ENCODE data around the gene TRAF5. TPM values are rescaled to one million over a fixed set of nuclear protein-coding genes. Genes with fewer than 3 reads are reported as not detected.

TRAF5 gene
- total RNA-seq, 6 experiments from 2014 or later: 0.59 to 3.6 (median 1.6) TPM

DNA sequence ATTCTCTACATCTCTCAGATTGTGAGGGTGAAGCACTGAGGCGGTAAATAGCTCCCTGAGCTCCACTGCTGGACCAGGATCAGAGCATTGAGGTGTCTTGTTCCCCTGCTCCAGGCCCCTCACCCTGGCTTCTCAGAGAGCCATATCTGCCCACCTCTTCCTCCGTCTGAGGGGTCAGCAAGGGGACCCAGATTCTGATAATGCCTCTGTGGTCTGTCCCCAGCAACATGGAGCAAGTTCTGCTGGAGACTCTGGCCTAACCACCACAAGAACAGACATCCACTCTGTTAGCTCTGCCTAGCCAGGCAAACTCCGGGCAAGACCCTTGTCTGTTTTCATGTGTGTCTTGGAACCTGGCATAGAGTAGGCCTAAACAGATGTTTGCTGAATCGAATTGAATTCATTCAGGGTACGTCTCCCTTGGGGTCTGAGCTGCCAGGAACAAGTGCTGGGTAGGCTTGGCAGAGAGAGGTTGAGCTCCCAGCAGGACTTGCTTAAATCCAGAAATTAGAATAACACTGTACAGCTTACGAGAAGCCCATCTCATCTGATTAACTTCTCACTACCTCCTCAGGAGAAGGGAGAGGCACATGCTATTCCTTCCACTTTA lies 2.3 kb downstream of the TRAF5 start:
- intact Hi-C loops (cut with DNase I): loop anchor here in 1 of 2 donors (10.0 kb wide), 1 partner anchor 326 kb away; no protein-coding TSS in a partner anchor
- no peak for TF ChIP-seq POLR2A (IDR thresholded peaks at IDR 0.05)
- no peak for TF ChIP-seq CTCF (IDR thresholded peaks at IDR 0.05)
- Histone ChIP-seq H3K4me1 (no peaks in the 10 kb centered on the region), H3K9me3 (no peaks in the 10 kb centered on the region), H3K4me3 (no peak overlapping the region), H3K36me3 (no peaks in the 10 kb centered on the region), H3K27me3 (no peaks in the 10 kb centered on the region), H3K27ac (no peak overlapping the region)
- DNase-seq: no peak
- no peak for ATAC-seq
- 85% methylated on average over 6 of the region's 6 CpGs for WGBS (ENCODE audit: insufficient coverage, low coverage, low lambda C conversion rate, missing lambda C conversion rate)

DNA sequence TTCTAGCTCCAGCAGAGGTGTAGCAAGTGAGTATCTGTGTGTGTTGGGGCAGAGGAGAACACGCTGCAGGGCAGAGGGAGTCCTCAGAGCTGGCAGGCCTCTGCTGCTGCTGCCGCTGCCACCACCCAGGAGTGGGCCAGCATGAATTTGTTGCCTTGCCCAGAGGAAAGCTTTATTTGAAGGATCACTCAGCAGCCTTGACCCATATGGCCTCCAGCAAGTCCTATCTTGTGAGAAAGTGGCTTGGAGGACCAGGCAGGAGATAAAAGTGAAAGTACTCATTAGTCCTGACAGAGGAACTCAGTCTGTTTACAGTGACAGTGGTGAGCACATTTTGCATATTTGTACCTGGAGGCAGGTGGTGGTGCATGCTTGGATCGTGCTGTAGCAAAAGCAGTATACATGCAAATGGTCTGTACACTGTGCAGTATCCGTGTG lies 3.1 kb downstream of the TRAF5 start:
- Histone ChIP-seq H3K27me3 (no peaks in the 10 kb centered on the region), H3K9me3 (no peaks in the 10 kb centered on the region), H3K27ac (no peak overlapping the region), H3K4me3 (no peak overlapping the region), H3K36me3 (no peaks in the 10 kb centered on the region), H3K4me1 (no peaks in the 10 kb centered on the region)
- no peak for TF ChIP-seq CTCF (IDR thresholded peaks at IDR 0.05)
- TF ChIP-seq POLR2A (IDR thresholded peaks at IDR 0.05): no peak
- DNase-seq (no peak), ATAC-seq (peak in 1 of 4 donors; percentile 25)
- 57% methylated on average over 2 of the region's 4 CpGs for WGBS (ENCODE audit: insufficient coverage, low coverage, low lambda C conversion rate, missing lambda C conversion rate)
- intact Hi-C loops (cut with DNase I): loop anchor here in 1 of 2 donors (10.0 kb wide), 1 partner anchor 325 kb away; no protein-coding TSS in a partner anchor

GRCh38 chr1:211330282-211330936 lies 3.8 kb downstream of the TRAF5 start:
- Histone ChIP-seq H3K27me3 (no peaks in the 10 kb centered on the region), H3K9me3 (no peaks in the 10 kb centered on the region), H3K27ac (no peak overlapping the region), H3K36me3 (no peaks in the 10 kb centered on the region), H3K4me3 (no peak overlapping the region), H3K4me1 (no peaks in the 10 kb centered on the region)
- TF ChIP-seq POLR2A (IDR thresholded peaks at IDR 0.05) (no peak), CTCF (IDR thresholded peaks at IDR 0.05) (no peak)
- 98% methylated on average over 5 of the region's 8 CpGs for WGBS (ENCODE audit: insufficient coverage, low coverage, low lambda C conversion rate, missing lambda C conversion rate)
- DNase-seq (no peak), ATAC-seq (no peak)
- intact Hi-C loops (cut with DNase I): no loop called here

DNA sequence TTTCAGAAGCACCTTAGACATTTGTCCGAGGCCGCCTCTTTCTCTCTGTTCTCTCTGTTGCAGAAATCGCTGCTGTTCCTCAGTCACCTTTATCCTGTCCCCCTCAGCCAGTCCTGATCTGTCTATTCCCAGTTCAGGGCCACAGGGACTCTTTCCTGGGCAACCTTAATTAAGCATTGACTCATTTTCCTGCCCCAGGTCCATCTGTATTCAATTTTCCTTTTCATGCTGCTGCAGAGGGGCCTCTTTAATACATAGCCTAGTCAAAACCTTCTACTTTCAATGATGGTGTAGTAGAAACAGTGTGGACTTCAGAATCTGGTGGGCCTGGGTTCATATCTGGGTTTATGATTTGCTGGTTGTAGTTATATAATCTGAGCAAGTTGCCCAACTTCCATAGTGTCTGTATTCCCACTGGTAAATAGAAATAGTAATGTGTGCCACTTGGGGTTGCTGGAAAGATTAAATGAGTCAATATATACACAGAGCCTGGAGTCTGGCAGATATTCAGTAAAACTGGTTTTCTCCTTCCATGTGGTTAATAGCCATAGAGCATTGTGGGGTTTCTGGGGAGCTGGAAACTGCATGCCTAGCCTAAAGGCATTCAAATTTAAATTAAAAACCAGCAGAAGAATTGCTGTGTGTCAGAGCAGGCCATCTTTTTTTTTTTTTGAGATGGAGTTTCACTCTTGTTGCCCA lies 4.5 kb downstream of the TRAF5 start:
- DNase-seq (no peak), ATAC-seq (no peak)
- H3K4me3 ChIP-seq: no peak overlapping the region
- no peaks in the 10 kb centered on the region for H3K9me3 ChIP-seq
- TF ChIP-seq CTCF (IDR thresholded peaks at IDR 0.05) (no peak), POLR2A (IDR thresholded peaks at IDR 0.05) (no peak)
- 96% methylated on average over 3 of the region's 3 CpGs for WGBS (ENCODE audit: insufficient coverage, low coverage, low lambda C conversion rate, missing lambda C conversion rate)
- intact Hi-C loops (cut with DNase I): no loop called here
- no peaks in the 10 kb centered on the region for H3K4me1 ChIP-seq
- no peaks in the 10 kb centered on the region for H3K27me3 ChIP-seq
- no peak overlapping the region for H3K27ac ChIP-seq
- H3K36me3 ChIP-seq: no peaks in the 10 kb centered on the region
